ENCODE results near the gene SPEG.
"Not testable (repeated sequence)": the region's sequence is repeated elsewhere in the genome, so short reads cannot be mapped to it uniquely, and the experiment has no call there.

SPEG gene

DNA sequence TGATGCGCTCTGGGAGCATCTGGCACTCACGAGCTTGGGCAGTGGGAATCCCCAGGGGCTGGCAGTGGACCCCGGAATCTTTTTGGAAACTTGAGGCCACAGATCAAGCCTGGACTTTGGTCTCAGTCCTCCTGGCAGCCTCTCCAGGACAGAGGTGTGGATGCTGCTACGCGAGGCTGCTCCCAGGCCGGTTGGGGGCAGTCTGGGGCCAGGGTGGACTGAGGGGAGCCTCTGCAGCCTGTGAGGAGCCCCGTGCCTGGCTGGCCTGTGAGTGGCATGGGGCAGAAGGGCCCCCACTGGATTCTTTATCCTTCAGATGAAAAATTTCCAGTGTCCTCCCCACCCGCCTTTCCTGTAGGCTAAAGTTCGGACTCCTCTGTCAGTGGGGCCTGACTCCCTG, 29.2 kb upstream of the SPEG start:
- no peak for DNase-seq

- no peak for DNase-seq
These were observed 28.4 kb upstream of the SPEG start for GRCh38 chr2:219405958-219406860.

- no peak for DNase-seq
These were observed 27.8 kb upstream of the SPEG start for GRCh38 chr2:219406861-219407230.

DNA sequence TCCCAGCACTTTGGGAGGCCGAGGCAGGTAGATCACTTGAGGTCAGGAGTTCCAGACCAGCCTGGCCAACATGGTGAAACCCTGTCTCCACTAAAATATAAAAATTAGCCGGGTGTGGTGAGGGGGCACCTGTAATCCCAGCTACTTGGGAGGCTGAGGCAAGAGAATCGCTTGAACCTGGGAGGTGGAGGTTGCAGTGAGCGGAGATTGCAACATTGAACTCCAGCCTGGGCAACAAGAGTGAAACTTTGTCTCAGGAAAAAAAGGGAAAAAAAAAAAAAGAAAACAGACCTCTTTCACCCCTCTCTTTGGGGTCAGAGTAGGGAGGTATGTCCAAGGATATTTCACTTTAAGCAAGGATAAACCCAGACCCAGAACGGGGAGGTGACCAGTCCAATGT, 27.3 kb upstream of the SPEG start:
- DNase-seq, result not testable (repeated sequence)

DNA sequence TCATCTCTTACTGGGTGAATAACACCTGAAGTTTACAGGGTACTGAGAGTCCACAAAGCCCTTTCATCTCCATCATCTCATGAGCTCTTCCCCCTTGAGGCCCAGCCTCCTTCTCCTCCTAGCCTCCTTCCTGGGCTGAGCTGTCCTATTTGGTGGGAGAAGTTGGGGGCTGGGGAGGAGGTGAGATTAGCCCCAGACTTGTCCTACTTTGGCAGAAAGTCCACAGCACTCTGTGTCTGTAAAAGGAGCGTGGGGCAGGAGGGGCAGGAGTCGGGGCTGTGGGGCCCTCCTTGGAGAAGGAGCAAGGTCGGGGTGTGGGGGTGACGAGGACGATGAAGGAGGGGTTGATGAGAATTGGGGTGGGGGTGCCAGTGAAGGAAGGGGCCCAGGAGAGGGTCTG, 26.4 kb upstream of the SPEG start:
- DNase-seq, result no peak

GRCh38 chr2:219408631-219409030, 26.0 kb upstream of the SPEG start:
- no peak for DNase-seq

DNA sequence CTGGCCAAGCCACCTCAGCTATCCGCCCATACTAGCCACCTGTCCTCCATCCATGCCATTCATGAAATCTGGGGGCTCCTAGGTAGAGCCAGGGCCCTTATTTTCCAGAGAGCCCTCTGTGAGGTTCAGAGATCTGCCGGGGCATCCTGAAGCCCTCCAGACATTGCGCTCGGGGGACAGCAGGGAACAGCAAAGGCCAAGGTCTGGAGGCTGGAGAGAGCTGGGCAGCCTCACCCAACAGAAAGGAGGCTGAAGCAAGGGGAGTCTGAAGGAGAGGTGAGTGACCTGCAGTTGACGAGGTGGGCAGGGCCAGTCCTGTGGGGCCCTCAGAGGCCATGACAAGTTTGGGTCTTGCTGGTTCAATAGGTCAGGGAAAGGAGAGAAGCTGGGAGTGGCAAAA, 25.0 kb upstream of the SPEG start:
- DNase-seq, result no peak

DNA sequence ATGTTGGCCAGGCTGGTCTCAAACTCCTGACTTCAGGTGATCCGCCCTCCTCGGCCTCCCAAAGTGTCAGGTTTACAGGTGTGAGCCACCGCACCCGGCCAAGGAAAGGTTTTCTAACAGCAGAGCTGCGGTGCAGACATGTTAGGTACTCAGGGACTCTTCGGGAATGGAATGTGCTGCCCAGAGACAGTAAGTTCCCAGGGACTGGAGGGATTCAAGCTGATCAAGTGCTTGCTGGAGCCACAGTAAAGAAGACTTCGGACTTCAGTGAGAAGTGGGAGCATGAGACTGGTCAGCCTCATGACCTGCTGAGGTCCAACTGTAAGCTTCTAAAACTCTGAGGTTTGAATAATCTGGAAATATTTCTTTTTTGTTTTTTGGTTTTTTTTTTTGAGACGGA, 24.3 kb upstream of the SPEG start:
- DNase-seq, result no peak

- DNase-seq, result no peak
These were observed 19.8 kb upstream of the SPEG start for GRCh38 chr2:219414857-219415256.

- no peak for DNase-seq
These were observed 18.9 kb upstream of the SPEG start for GRCh38 chr2:219415580-219416234.

DNA sequence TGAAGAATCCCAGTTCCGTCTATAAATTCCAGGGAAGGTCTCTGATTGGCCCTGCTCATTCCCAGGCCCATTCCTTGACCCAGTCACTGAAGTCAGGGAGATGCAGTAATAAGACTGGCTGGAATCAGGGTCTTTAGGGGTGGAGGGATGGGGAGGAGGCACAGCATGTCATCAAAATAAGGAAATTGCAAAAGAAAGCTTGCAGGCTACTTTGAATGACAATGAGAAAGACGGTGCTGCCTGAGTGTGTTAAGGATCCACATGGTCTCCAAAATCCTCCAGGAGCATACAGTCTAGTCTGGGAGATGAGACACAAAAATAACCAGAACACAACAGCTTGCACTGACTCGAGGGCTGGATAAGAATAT, 18.4 kb upstream of the SPEG start:
- no peak for DNase-seq

- DNase-seq, result no peak
These were observed 17.7 kb upstream of the SPEG start for GRCh38 chr2:219416938-219417337.

- no peak for DNase-seq
These were observed 17.3 kb upstream of the SPEG start for GRCh38 chr2:219417374-219417773.

- DNase-seq, result peak; percentile 47
These were observed 16.3 kb upstream of the SPEG start, which contains the start of gene DES for GRCh38 chr2:219418155-219419011. DES (plus strand) TSS chr2:219418377; CDS start chr2:219418463, 86 bp downstream.

DNA sequence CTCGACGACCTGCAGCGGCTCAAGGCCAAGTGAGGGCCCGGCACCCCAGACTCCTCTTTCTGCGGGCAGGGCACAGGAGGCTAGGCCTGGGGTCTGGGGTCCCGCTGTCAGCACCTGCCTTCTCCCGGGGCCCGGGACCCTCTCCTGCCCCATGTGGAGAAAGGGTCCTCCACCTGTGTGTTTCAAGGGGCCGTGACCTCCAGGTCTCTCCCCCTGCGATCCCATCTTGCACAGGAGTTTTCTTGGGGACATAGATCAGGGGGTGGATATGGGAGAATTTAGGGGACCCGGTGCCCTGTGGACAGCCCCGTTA, 15.7 kb upstream of the SPEG start:
- no peak for DNase-seq

GRCh38 chr2:219419331-219420197, 15.1 kb upstream of the SPEG start:
- no peak for DNase-seq

DNA sequence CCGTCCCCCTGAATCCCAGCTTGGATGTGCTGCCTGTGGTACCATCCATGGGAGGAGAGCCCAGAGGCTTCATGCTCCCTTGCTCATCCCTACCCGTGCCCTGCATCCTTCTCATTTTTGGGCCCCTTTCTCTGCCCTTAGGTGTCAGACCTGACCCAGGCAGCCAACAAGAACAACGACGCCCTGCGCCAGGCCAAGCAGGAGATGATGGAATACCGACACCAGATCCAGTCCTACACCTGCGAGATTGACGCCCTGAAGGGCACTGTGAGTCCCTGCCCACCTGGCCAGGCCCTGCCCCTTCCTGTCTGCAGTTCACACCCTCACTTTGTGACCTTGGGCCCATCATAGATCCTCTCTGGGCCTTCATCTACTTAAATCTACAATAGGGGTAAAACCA, 14.0 kb upstream of the SPEG start:
- no peak for DNase-seq

GRCh38 chr2:219421323-219421722, 13.3 kb upstream of the SPEG start:
- DNase-seq, result no peak

DNA sequence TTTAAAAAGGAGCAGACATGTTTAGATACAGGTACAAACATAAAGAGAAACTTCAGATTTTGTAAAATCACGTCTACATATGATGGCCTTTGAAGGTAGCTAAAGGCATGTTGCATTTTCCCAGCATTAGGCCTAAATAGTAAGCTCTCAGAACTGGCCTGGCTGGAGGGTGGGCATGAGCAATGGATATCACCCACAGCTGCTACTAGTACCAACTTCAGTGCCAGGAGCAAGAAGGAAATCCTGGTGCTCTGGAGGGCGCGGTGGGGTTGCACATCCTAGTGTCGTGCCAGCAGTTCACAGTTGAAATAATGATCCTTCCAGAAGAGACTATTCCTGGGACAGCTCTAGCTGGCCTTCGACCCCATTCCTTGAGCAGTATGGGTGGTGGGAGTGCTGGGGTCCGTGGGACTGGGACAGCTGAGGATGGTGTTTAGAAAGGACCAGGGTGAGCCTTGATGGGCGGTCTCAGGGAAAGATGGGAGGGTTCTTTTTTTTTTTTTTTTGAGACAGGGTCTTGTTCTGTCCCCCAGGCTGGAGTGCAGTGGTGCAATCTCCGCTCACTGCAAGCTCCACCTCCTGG, 11.6 kb upstream of the SPEG start:
- no peak for DNase-seq

DNA sequence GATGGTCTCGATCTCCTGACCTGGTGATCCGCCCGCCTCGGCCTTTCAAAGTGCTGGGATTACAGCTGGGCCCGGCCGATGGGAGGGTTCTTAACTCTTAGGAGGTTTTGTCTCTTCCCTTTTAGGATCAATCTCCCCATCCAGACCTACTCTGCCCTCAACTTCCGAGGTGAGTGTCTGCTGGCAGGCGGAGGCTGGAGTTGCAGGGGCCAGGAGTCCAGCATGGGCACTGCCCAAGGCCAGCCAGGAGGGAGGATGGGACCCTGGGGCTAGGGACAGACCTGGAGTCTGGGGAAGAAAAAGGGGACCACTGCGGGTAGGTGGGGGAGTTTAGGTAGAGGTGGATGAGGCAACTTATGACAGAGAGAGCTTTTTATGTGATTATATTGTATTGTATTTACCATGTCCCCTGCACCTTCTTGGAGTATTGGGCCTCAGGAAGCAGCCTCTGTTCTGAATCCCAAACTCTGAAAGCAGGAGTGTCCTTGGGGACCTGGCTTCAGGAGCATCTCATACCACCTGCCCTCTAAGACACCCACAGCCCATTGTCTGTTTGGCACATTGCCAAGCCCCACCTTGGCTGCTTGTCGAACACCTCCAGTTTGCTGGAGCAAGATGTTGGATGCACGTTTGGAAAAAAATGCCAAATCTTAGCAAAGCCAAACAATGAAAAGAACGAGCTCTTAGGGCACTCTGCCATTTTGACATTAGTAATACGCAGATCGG, 10.8 kb upstream of the SPEG start:
- peak; percentile 5 for DNase-seq

DNA sequence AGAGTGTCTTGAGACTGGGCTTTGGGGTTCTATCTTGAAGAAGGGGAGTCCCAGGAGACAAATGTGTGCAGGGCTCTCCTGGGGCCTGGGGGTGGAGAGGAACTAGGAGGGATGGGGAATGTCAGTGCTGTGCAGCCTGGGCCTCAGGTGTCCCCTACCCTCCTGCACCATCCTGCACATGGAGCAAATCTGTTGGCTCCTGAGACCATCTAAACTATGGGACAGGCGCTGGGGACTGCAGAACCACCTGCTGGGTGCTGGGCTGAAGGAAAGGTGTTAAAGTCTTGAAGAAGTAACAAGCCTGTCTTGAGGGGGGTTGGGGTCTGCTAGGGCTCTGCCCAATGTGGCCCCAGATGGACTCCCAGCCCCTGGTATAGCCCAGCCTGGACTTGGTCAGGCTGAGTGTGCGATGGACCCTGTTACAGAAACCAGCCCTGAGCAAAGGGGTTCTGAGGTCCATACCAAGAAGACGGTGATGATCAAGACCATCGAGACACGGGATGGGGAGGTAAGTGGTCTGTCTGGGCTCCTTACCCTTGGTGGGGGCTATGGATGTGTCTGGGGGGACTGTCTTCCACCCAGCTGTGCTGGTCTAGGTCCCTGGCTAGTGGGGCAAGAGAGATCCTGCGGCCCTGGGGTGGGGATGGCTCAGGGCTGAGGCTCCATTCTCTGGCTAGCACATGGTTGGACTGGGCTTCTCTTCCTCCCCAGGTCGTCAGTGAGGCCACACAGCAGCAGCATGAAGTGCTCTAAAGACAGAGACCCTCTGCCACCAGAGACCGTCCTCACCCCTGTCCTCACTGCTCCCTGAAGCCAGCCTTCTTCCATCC, 9.2 kb upstream of the SPEG start:
- DNase-seq, result no peak
